Esophagus muscularis mucosa (tissue), 4 donors: ENCODE measurements around the gene ZNF789. TPM values are rescaled to one million over a fixed set of nuclear protein-coding genes. Genes with fewer than 3 reads are reported as not detected.

Source experiments
- DNase-seq: peaks from one replicate; pipeline ENCODE4 v3.0.0-alpha.2; 2017; ENCODE audit errors: extremely low spot score
- H3K27ac ChIP-seq, 4 donors: fragments of 200-600 bp; sonication (generic); replicated peaks in 1 of 4; 1 replicate in 3 of 4; 2 replicates in 1 of 4; pipeline ENCODE4 v1.5.1; 2016 to 2019; ENCODE audit warnings: mild to moderate bottlenecking in 1 of 4
- H3K27me3 ChIP-seq, 4 donors: fragments of 200-600 bp; sonication (generic); one replicate each; pipeline versions ENCODE4 v1.5.1 to v1.6.0; 2016 to 2019
- H3K36me3 ChIP-seq, 4 donors: fragments of 200-600 bp; sonication (generic); one replicate each; pipeline ENCODE4 v1.5.1; 2016 to 2019
- H3K4me1 ChIP-seq, 4 donors: fragments of 200-600 bp; sonication (generic); one replicate each; pipeline ENCODE4 v1.5.1; 2016 to 2019
- H3K4me3 ChIP-seq, 4 donors: fragments of 200-600 bp; sonication (generic); 1 replicate in 2 of 4; 2 replicates in 2 of 4; pipeline ENCODE4 v1.5.1; 2016 to 2019; ENCODE audit warnings: mild to moderate bottlenecking in 4 of 4, moderate library complexity in 1 of 4
- H3K9me3 ChIP-seq, 4 donors: fragments of 200-600 bp; sonication (generic); 1 replicate in 3 of 4; 2 replicates in 1 of 4; pipeline ENCODE4 v1.5.1; 2016 to 2019
- CTCF ChIP-seq, 3 experiments: fragments of 200-600 bp in 2 of 3; fragments of 450-650 bp in 1 of 3; sonication (generic) in 2 of 3; IDR thresholded peaks; one replicate each; pipeline ENCODE4 v1.5.1; 2017 to 2019; ENCODE audit warnings: antibody characterized with exemption in 3 of 3, mild to moderate bottlenecking in 2 of 3, moderate library complexity in 1 of 3
- EP300 ChIP-seq: sonication (generic); formaldehyde crosslinking; IDR thresholded peaks from one replicate; pipeline ENCODE4 v1.6.1; 2017; ENCODE audit warnings: antibody characterized with exemption
- POLR2A ChIP-seq: fragments of 450-650 bp; IDR thresholded peaks from one replicate; pipeline ENCODE4 v1.6.1; 2017; ENCODE audit warnings: antibody characterized with exemption, moderate library complexity, mild to moderate bottlenecking, low read depth
- POLR2AphosphoS5 ChIP-seq, 2 donors: sonication (generic); formaldehyde crosslinking; IDR thresholded peaks; one replicate each; pipeline ENCODE4 v1.6.1; 2017; ENCODE audit warnings: antibody characterized with exemption in 2 of 2
- WGBS: methylation state at CpG from one replicate; pipeline ENCODE4 v1.1.5; 2018; 5-methylcytosine and 5-hydroxymethylcytosine counted together
- intact Hi-C: fragments of 100-400 bp; cut with DNase I; formaldehyde crosslinking; loops from one replicate; pipeline ENCODE4 v1.15.1; 2023
- total RNA-seq, 4 donors: library from RNA; depleted of rRNA; stranded (reverse); fragments of >200 nt; gene quantifications; one replicate each; pipeline versions ENCODE4 v1.1.0 to v1.2.1, GENCODE V29; 2016

ZNF789 gene
- total RNA-seq, 4 donors from 2014 or later = 2.5 to 6.2 (median 3.0) TPM

GRCh38 chr7:99504281-99504602 is 31.6 kb downstream of the ZNF789 start:
- no peaks in the 10 kb centered on the region for H3K9me3 ChIP-seq
- WGBS = 0% methylated on average over 7 of the region's 19 CpGs
- H3K36me3 ChIP-seq = peaks cover 0 to 2% (median under 1%) of the 10 kb centered on the region in 4 donors
- peaks cover 33 to 54% (median 49%) of the 10 kb centered on the region in 4 donors for H3K4me1 ChIP-seq
- TF ChIP-seq CTCF (IDR thresholded peaks at IDR 0.05) = no peak
- peak in 1 of 2 donors; percentile 65 for TF ChIP-seq POLR2AphosphoS5 (IDR thresholded peaks at IDR 0.05)
- no peaks in the 10 kb centered on the region for H3K27me3 ChIP-seq
- peak overlapping the region; percentile 80 to 92 (median 86) for H3K4me3 ChIP-seq
- H3K27ac ChIP-seq = peak overlapping the region; percentile 90 to 96 (median 94)
- no peak for DNase-seq
- intact Hi-C loops = loop anchor here (5.0 kb wide), 1 partner anchor 48 kb away; the partner anchor contains the start of gene FAM200A

GRCh38 chr7:99504603-99505323 is 32.1 kb downstream of the ZNF789 start, which contains the start of gene ZKSCAN5:
Gene ZKSCAN5, plus strand, starts transcription at chr7:99504662. Its CDS starts 1,383 bp downstream, at chr7:99506045.
- no peak for TF ChIP-seq EP300
- TF ChIP-seq CTCF (IDR thresholded peaks at IDR 0.05) = no peak
- peak; percentile 77 for TF ChIP-seq POLR2A
- peak; percentile 69 to 92 for TF ChIP-seq POLR2AphosphoS5 (IDR thresholded peaks at IDR 0.05)
- intact Hi-C loops = loop anchor here (5.0 kb wide), 1 partner anchor 48 kb away; the partner anchor contains the start of gene FAM200A
- under 1% methylated on average over 34 of the region's 53 CpGs for WGBS

GRCh38 chr7:99505324-99505662 is 32.6 kb downstream of the ZNF789 start:
- DNase-seq = no peak
- H3K4me3 ChIP-seq = peak overlapping the region; percentile 80 to 92 (median 86)
- 5% methylated on average over 9 of the region's 11 CpGs for WGBS
- peaks cover 0 to 10% (median 7%) of the 10 kb centered on the region in 4 donors for H3K36me3 ChIP-seq
- H3K4me1 ChIP-seq = peaks cover 33 to 55% (median 46%) of the 10 kb centered on the region in 4 donors
- intact Hi-C loops = no loop called here
- no peaks in the 10 kb centered on the region for H3K27me3 ChIP-seq
- peak overlapping the region; percentile 90 to 96 (median 94) for H3K27ac ChIP-seq
- TF ChIP-seq POLR2AphosphoS5 (IDR thresholded peaks at IDR 0.05) = no peak
- no peak for TF ChIP-seq CTCF (IDR thresholded peaks at IDR 0.05)
- TF ChIP-seq POLR2A = no peak
- no peak for TF ChIP-seq EP300
- H3K9me3 ChIP-seq = no peaks in the 10 kb centered on the region

More at GRCh38 chr7:99504603-99505323, 32.1 kb downstream of the ZNF789 start, which contains the start of gene ZKSCAN5:
- Histone ChIP-seq H3K27me3 (no peaks in the 10 kb centered on the region), H3K36me3 (peaks cover 0 to 7% (median 4%) of the 10 kb centered on the region in 4 donors), H3K4me1 (peaks cover 33 to 55% (median 46%) of the 10 kb centered on the region in 4 donors), H3K4me3 (peak within 1 kb of the TSS; percentile 80 to 92 (median 86)), H3K27ac (peak within 1 kb of the TSS; percentile 90 to 96 (median 94)), H3K9me3 (no peaks in the 10 kb centered on the region)
- DNase-seq = peak; percentile 100

GRCh38 chr7:99514050-99514449 is 41.4 kb downstream of the ZNF789 start:
- Histone ChIP-seq H3K27me3 (no peaks in the 10 kb centered on the region), H3K9me3 (no peaks in the 10 kb centered on the region), H3K27ac (no peak overlapping the region), H3K4me3 (no peak overlapping the region), H3K4me1 (peaks cover 0 to 3% (median 0%) of the 10 kb centered on the region in 4 donors), H3K36me3 (peaks cover 13 to 91% (median 71%) of the 10 kb centered on the region in 4 donors)
- DNase-seq = no peak
- WGBS = 100% methylated on average over 1 of the region's 1 CpG
- intact Hi-C loops = no loop called here
- no peak for TF ChIP-seq CTCF (IDR thresholded peaks at IDR 0.05)
- TF ChIP-seq EP300 = no peak
